ENCODE measurements around the gene PDLIM3. TPM values are rescaled to one million over a fixed set of nuclear protein-coding genes. Genes with fewer than 3 reads are reported as not detected.

The PDLIM3 gene
- total and polyA plus RNA-seq, 2 of the 13 experiments (the other 11 are each of a cell fraction or from before 2014, with no cell fraction given), result 5.9 to 14.0 TPM

- TF ChIP-seq CTCF (CRISPR knock-in tag; IDR thresholded peaks at IDR 0.05) (peak; percentile 17; the same call in 1 of the 2 replicates), PAF1 (CRISPR knock-in tag; IDR thresholded peaks at IDR 0.05) (no peak), MZF1 (CRISPR knock-in tag; IDR thresholded peaks at IDR 0.05; ENCODE audit: borderline replicate concordance) (no peak), TFDP1 (CRISPR knock-in tag; IDR thresholded peaks at IDR 0.05; ENCODE audit: borderline replicate concordance) (no peak), NCOA1 (CRISPR knock-in tag; IDR thresholded peaks at IDR 0.05) (no peak), ZNF574 (CRISPR knock-in tag; IDR thresholded peaks at IDR 0.05) (peak; percentile 65), THAP7 (CRISPR knock-in tag; IDR thresholded peaks at IDR 0.05) (no peak), ZFX (CRISPR knock-in tag; IDR thresholded peaks at IDR 0.05; ENCODE audit: low read depth) (no peak), ZSCAN22 (CRISPR knock-in tag; IDR thresholded peaks at IDR 0.05) (no peak), ZNF589 (CRISPR knock-in tag; conservative IDR thresholded peaks at IDR 0.05) (no peak), ZNF850 (CRISPR knock-in tag; conservative IDR thresholded peaks at IDR 0.05) (no peak), ZNF260 (CRISPR knock-in tag; IDR thresholded peaks at IDR 0.05; ENCODE audit: borderline replicate concordance, low read depth) (no peak), SRF (IDR thresholded peaks at IDR 0.05; ENCODE audit: low read depth, low read length) (peak; percentile 97), HNRNPLL (IDR thresholded peaks at IDR 0.05; ENCODE audit: low read depth, low read length, poor library complexity, severe bottlenecking) (no peak), ARID4A (CRISPR knock-in tag; IDR thresholded peaks at IDR 0.05; ENCODE audit: borderline replicate concordance) (peak; percentile 74; the same call in 1 of the 2 replicates), SRSF9 (IDR thresholded peaks at IDR 0.05; ENCODE audit: borderline replicate concordance, insufficient read depth, low read depth, low read length, poor library complexity, severe bottlenecking) (no peak)
These were observed 30.9 kb downstream of the PDLIM3 start (continued) for GRCh38 chr4:185504098-185505047.
